ENCODE measurements around the gene MYRFL.

MYRFL gene

GRCh38 chr12:69936766-69937165 is 111.7 kb downstream of the MYRFL start:
- no peak for FAIRE-seq

GRCh38 chr12:69947123-69947522 is 122.1 kb downstream of the MYRFL start:
- FAIRE-seq (no peak), DNase-seq (ENCODE audit: insufficient read length, low spot score) (no peak)
- TF ChIP-seq CTCF (IDR thresholded peaks at IDR 0.05; ENCODE audit: insufficient read depth, missing control alignments): no peak

More at GRCh38 chr12:69936766-69937165, 111.7 kb downstream of the MYRFL start:
- no peak for DNase-seq (ENCODE audit: insufficient read length, low spot score)
- no peak for TF ChIP-seq CTCF (IDR thresholded peaks at IDR 0.05; ENCODE audit: insufficient read depth, missing control alignments)

- FAIRE-seq: no peak
- TF ChIP-seq CTCF (IDR thresholded peaks at IDR 0.05; ENCODE audit: insufficient read depth, missing control alignments): no peak
- no peak for DNase-seq (ENCODE audit: insufficient read length, low spot score)
Measured at GRCh38 chr12:69947897-69948296, 122.9 kb downstream of the MYRFL start.

- TF ChIP-seq CTCF (IDR thresholded peaks at IDR 0.05; ENCODE audit: insufficient read depth, missing control alignments): no peak
- DNase-seq (ENCODE audit: insufficient read length, low spot score) (no peak), FAIRE-seq (no peak)
Measured at GRCh38 chr12:69948851-69949250, 123.8 kb downstream of the MYRFL start.

- TF ChIP-seq CTCF (IDR thresholded peaks at IDR 0.05; ENCODE audit: insufficient read depth, missing control alignments): no peak
- FAIRE-seq: no peak
- no peak for DNase-seq (ENCODE audit: insufficient read length, low spot score)
Measured at GRCh38 chr12:69949311-69950002, 124.4 kb downstream of the MYRFL start.

GRCh38 chr12:69951108-69951507 is 126.1 kb downstream of the MYRFL start:
- FAIRE-seq: no peak
- no peak for TF ChIP-seq CTCF (IDR thresholded peaks at IDR 0.05; ENCODE audit: insufficient read depth, missing control alignments)
- no peak for DNase-seq (ENCODE audit: insufficient read length, low spot score)

GRCh38 chr12:69952890-69953289 is 127.9 kb downstream of the MYRFL start:
- FAIRE-seq (no peak), DNase-seq (ENCODE audit: insufficient read length, low spot score) (no peak)
- TF ChIP-seq CTCF (IDR thresholded peaks at IDR 0.05; ENCODE audit: insufficient read depth, missing control alignments): no peak

All from D721Med (cell line).